ENCODE data around the gene PCDHGA10.
"Not testable (repeated sequence)": the region's sequence is repeated elsewhere in the genome, so short reads cannot be mapped to it uniquely, and the experiment has no call there.

DNA sequence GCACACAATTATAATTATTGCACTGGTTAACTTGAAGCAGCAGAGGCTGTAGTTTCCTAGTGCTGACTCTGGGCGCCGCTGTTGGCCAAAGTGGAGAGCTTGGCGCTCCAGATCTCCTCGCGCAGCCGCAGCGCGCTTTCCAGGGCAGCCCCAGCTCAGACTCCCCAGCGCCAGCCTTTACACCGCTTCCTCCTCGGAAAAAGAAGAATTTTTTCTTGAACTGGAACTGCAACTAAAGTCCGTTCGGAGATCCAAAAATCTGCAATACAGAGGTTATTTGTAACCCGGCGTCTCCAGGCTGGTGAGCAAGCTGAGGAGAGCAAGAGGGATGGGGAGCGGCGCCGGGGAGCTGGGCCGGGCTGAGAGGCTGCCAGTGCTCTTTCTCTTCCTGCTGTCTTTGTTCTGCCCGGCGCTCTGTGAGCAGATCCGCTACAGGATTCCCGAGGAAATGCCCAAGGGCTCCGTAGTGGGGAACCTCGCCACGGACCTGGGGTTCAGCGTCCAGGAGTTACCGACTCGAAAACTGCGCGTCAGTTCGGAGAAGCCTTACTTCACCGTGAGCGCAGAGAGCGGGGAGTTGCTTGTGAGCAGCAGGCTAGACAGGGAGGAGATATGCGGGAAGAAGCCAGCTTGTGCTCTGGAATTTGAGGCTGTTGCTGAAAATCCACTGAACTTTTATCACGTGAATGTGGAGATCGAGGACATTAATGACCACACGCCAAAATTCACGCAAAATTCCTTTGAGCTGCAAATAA lies 25.1 kb upstream of the PCDHGA10 start, which contains the start of gene PCDHGB4:
- TF ChIP-seq, protein P1, sequence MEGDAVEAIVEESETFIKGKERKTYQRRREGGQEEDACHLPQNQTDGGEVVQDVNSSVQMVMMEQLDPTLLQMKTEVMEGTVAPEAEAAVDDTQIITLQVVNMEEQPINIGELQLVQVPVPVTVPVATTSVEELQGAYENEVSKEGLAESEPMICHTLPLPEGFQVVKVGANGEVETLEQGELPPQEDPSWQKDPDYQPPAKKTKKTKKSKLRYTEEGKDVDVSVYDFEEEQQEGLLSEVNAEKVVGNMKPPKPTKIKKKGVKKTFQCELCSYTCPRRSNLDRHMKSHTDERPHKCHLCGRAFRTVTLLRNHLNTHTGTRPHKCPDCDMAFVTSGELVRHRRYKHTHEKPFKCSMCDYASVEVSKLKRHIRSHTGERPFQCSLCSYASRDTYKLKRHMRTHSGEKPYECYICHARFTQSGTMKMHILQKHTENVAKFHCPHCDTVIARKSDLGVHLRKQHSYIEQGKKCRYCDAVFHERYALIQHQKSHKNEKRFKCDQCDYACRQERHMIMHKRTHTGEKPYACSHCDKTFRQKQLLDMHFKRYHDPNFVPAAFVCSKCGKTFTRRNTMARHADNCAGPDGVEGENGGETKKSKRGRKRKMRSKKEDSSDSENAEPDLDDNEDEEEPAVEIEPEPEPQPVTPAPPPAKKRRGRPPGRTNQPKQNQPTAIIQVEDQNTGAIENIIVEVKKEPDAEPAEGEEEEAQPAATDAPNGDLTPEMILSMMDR (conservative IDR thresholded peaks at IDR 0.05; ENCODE audit: low read depth, low read length), result not testable (repeated sequence)
- TF ChIP-seq EZH2 (IDR thresholded peaks at IDR 0.05; ENCODE audit: borderline replicate concordance, low read depth, low read length, poor library complexity, severe bottlenecking), result not testable (repeated sequence)
